Astrocyte (in vitro differentiated cells and primary cell): ENCODE data around the gene KRT37. TPM values are rescaled to one million over a fixed set of nuclear protein-coding genes. Genes with fewer than 3 reads are reported as not detected.
A peak's percentile ranks its signal among the peaks of the same experiment; 100 is the strongest.

ENCODE experiments used
- DNase-seq: peaks from one replicate; pipeline ENCODE4 v3.0.0-alpha.2; 2010; ENCODE audit warnings: low read depth
- FAIRE-seq: peaks from 2 replicates; lab custom pipeline; 2011; peaks lifted over from hg19 to GRCh38; lab: Jason Lieb, UNC
- H2AFZ ChIP-seq: 2 replicates; pipeline ENCODE4 v1.6.0; 2012; ENCODE audit warnings: low read depth, low read length, inconsistent platforms
- H3K27ac ChIP-seq: 2 replicates; pipeline ENCODE4 v1.5.1; 2011; ENCODE audit warnings: low read depth, low read length, inconsistent platforms
- H3K27me3 ChIP-seq: 2 replicates; pipeline ENCODE4 v1.6.0; 2011; ENCODE audit warnings: low read length, inconsistent platforms; ENCODE audit not compliant: insufficient read depth
- H3K36me3 ChIP-seq: 2 replicates; pipeline ENCODE4 v1.5.1; 2011; ENCODE audit warnings: low read length, inconsistent platforms; ENCODE audit not compliant: insufficient read depth
- H3K4me1 ChIP-seq: 2 replicates; pipeline ENCODE4 v1.5.1; 2011; ENCODE audit warnings: low read length, inconsistent platforms; ENCODE audit not compliant: insufficient read depth
- H3K4me2 ChIP-seq: 2 replicates; pipeline ENCODE4 v1.6.0; 2012; ENCODE audit warnings: low read length, inconsistent platforms
- H3K4me3 ChIP-seq: 2 replicates; pipeline ENCODE4 v1.5.1; 2011; ENCODE audit warnings: low read depth, mild to moderate bottlenecking, low read length, inconsistent platforms; ENCODE audit not compliant: insufficient read depth
- H3K79me2 ChIP-seq: 2 replicates; pipeline ENCODE4 v1.6.0; 2012; ENCODE audit warnings: mild to moderate bottlenecking, low read length, inconsistent platforms; ENCODE audit not compliant: insufficient read depth
- H3K9ac ChIP-seq: 2 replicates; pipeline ENCODE4 v1.6.0; 2012; ENCODE audit warnings: mild to moderate bottlenecking, low read length, inconsistent platforms
- H3K9me3 ChIP-seq: 2 replicates; pipeline ENCODE4 v1.5.1; 2012; ENCODE audit warnings: low read depth, mild to moderate bottlenecking, low read length, inconsistent platforms; ENCODE audit not compliant: insufficient read depth
- H4K20me1 ChIP-seq: 2 replicates; pipeline ENCODE4 v1.6.0; 2012; ENCODE audit warnings: low read length, inconsistent platforms; ENCODE audit not compliant: insufficient read depth
- H3K27ac Mint-ChIP-seq: one replicate; pipeline ENCODE4 v1.8.0; 2021; ENCODE audit warnings: mild to moderate bottlenecking, mixed read lengths; ENCODE audit not compliant: unreplicated experiment
- H3K27me3 Mint-ChIP-seq: one replicate; pipeline ENCODE4 v1.8.0; 2021; ENCODE audit warnings: low read depth, mixed read lengths; ENCODE audit not compliant: unreplicated experiment
- H3K36me3 Mint-ChIP-seq: one replicate; pipeline ENCODE4 v1.8.0; 2021; ENCODE audit warnings: low read depth, mixed read lengths; ENCODE audit not compliant: unreplicated experiment
- H3K4me1 Mint-ChIP-seq: one replicate; pipeline ENCODE4 v1.8.0; 2021; ENCODE audit warnings: low read depth, mixed read lengths; ENCODE audit not compliant: unreplicated experiment
- H3K4me3 Mint-ChIP-seq: one replicate; pipeline ENCODE4 v1.8.0; 2021; ENCODE audit warnings: mild to moderate bottlenecking, moderate library complexity, mixed read lengths; ENCODE audit not compliant: unreplicated experiment
- H3K9me3 Mint-ChIP-seq: one replicate; pipeline ENCODE4 v1.8.0; 2021; ENCODE audit warnings: mild to moderate bottlenecking, mixed read lengths; ENCODE audit not compliant: unreplicated experiment
- EZH2 ChIP-seq: IDR thresholded peaks from 2 replicates; pipeline ENCODE4 v1.6.1; 2012; ENCODE audit warnings: mild to moderate bottlenecking, low read length, inconsistent platforms; ENCODE audit not compliant: insufficient read depth
- total RNA-seq: library from RNA; stranded (reverse); gene quantifications from 2 replicates; pipeline ENCODE4 v1.2.1, GENCODE V29; 2021
- TF ChIP-seq, protein P1 (sequence below): IDR thresholded peaks from 2 replicates; pipeline ENCODE4 v1.5.1; 2011; ENCODE audit warnings: low read depth, mild to moderate bottlenecking, inconsistent platforms, low read length, moderate library complexity; ENCODE audit not compliant: insufficient read depth

KRT37 gene
- total RNA-seq, 1 donor from 2014 or later: not detected

DNA sequence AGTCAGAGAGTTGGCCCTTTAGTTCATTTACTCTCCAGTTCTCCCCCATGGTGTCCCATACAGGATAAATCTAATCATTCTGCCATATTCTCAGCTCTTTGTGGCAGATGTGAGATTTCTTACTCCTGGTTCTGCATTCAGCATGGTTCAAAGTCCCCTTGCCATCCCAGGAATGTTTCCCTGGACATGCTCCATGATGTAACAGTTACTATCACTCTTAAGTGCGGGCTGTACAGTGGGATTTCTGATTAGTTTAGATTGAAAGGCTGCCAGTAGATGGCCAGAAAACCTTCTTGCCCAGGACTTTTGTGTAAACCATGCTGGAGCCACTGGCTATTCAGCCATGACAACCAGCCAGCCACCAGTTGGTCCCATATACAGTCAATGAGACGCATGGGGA, 10.4 kb downstream of the KRT37 start:
- Mint-ChIP-seq H3K36me3 (no peaks in the 10 kb centered on the region), H3K27ac (no peak overlapping the region), H3K27me3 (peaks cover 14% of the 10 kb centered on the region), H3K4me3 (peak overlapping the region; percentile 28), H3K4me1 (peaks cover 29% of the 10 kb centered on the region), H3K9me3 (no peaks in the 10 kb centered on the region)
- no peak for TF ChIP-seq EZH2
- TF ChIP-seq, protein P1, sequence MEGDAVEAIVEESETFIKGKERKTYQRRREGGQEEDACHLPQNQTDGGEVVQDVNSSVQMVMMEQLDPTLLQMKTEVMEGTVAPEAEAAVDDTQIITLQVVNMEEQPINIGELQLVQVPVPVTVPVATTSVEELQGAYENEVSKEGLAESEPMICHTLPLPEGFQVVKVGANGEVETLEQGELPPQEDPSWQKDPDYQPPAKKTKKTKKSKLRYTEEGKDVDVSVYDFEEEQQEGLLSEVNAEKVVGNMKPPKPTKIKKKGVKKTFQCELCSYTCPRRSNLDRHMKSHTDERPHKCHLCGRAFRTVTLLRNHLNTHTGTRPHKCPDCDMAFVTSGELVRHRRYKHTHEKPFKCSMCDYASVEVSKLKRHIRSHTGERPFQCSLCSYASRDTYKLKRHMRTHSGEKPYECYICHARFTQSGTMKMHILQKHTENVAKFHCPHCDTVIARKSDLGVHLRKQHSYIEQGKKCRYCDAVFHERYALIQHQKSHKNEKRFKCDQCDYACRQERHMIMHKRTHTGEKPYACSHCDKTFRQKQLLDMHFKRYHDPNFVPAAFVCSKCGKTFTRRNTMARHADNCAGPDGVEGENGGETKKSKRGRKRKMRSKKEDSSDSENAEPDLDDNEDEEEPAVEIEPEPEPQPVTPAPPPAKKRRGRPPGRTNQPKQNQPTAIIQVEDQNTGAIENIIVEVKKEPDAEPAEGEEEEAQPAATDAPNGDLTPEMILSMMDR: no peak
- no peaks in the 10 kb centered on the region for H3K27me3 ChIP-seq
- no peaks in the 10 kb centered on the region for H3K36me3 ChIP-seq
- DNase-seq (peak; percentile 16), FAIRE-seq (no peak)
- no peak overlapping the region for H2AFZ ChIP-seq
- no peak overlapping the region for H3K4me2 ChIP-seq
- peaks cover 24% of the 10 kb centered on the region for H3K4me1 ChIP-seq
- no peak overlapping the region for H3K9ac ChIP-seq
- no peaks in the 10 kb centered on the region for H4K20me1 ChIP-seq
- no peak overlapping the region for H3K27ac ChIP-seq
- H3K9me3 ChIP-seq: no peaks in the 10 kb centered on the region
- H3K79me2 ChIP-seq: no peaks in the 10 kb centered on the region
- H3K4me3 ChIP-seq: no peak overlapping the region

DNA sequence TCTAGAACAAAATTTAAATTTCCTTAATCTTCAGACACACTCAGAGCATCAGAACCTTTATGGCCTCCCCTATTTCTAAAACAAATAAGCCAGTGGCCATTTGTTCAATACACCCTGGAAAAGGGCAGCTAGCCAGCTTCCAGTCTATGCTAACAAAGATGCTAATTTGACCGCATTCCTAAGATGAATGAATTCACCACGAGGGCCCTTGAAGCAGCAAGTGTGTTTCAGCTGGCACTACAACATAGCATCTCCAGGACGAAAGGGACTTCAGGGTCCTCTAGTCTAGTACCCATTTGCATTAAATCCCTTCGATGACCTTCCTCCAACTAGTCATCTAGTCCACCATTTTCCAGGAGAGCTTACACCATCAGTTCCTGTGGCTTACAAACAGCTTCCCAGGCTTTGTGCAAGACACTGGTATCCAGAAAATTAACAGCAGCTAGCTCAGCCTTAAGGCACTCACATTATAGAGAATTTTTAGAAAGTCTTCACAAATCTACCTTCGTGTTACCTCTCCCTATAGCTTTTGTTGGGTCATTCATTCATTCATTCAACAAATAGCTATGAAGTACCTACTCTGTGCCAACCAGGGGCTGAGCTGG, 10.9 kb downstream of the KRT37 start:
- Mint-ChIP-seq H3K27me3 (peaks cover 13% of the 10 kb centered on the region), H3K36me3 (no peaks in the 10 kb centered on the region), H3K4me1 (peaks cover 29% of the 10 kb centered on the region), H3K27ac (no peak overlapping the region), H3K4me3 (no peak overlapping the region), H3K9me3 (no peaks in the 10 kb centered on the region)
- Histone ChIP-seq H3K4me2 (no peak overlapping the region), H3K79me2 (no peaks in the 10 kb centered on the region), H3K27ac (no peak overlapping the region), H4K20me1 (no peaks in the 10 kb centered on the region), H3K9ac (no peak overlapping the region), H2AFZ (no peak overlapping the region), H3K27me3 (no peaks in the 10 kb centered on the region), H3K4me3 (no peak overlapping the region), H3K4me1 (peaks cover 24% of the 10 kb centered on the region), H3K9me3 (no peaks in the 10 kb centered on the region), H3K36me3 (no peaks in the 10 kb centered on the region)
- TF ChIP-seq EZH2: no peak
- FAIRE-seq (peak; percentile 60), DNase-seq (peak; percentile 56)

DNA sequence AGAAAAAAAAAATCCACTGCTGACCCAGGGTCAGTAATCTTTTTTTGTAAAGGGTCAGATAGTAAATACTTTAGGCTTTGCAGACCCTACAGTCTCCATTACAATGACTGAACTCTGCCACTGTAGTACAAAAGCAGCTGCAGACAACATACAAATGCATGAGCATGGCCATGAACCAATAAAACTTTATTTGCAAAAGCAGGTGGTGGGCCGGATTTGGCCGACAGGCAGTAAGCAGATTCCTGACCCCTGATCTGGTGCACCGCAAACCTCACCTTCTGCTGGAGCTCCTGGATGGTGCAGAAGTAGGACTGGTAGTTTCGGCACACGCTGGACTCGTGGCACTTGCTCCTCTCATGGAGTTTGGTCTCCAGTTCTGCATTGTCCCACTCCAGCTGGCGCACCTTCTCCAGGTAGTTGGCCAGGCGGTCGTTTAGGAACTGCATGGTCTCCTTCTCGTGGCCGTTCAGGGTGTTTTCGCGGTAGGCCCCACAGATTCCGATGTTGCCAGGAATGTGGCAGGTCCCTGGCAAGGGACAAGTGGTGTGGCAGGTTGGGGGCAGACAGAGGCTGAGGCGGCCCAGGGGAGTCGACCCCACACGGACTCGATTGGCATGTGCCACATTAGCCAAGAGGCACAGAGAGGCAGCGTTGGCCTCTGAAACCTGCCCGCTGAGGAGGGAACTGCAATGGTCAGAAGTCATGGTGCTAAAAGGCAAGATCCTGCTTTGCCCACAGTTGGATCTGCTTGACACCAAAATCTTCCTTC, 13.1 kb downstream of the KRT37 start:
- Histone ChIP-seq H3K9me3 (no peaks in the 10 kb centered on the region), H4K20me1 (no peaks in the 10 kb centered on the region), H3K79me2 (no peaks in the 10 kb centered on the region), H3K4me3 (no peak overlapping the region), H3K4me1 (peaks cover 11% of the 10 kb centered on the region), H3K36me3 (no peaks in the 10 kb centered on the region), H3K27me3 (no peaks in the 10 kb centered on the region), H3K27ac (no peak overlapping the region), H2AFZ (no peak overlapping the region), H3K4me2 (no peak overlapping the region), H3K9ac (no peak overlapping the region)
- FAIRE-seq: no peak
- Mint-ChIP-seq H3K4me1 (peaks cover 21% of the 10 kb centered on the region), H3K27me3 (peaks cover 17% of the 10 kb centered on the region), H3K36me3 (no peaks in the 10 kb centered on the region), H3K4me3 (no peak overlapping the region), H3K9me3 (no peaks in the 10 kb centered on the region), H3K27ac (peak overlapping the region; percentile 15)
- DNase-seq: no peak
- no peak for TF ChIP-seq EZH2
- TF ChIP-seq, protein P1: no peak
